Heart right ventricle (tissue), 16 donors: ENCODE measurements around the gene ZNF845. TPM values are rescaled to one million over a fixed set of nuclear protein-coding genes. Genes with fewer than 3 reads are reported as not detected.
"Not testable (repeated sequence)": the region's sequence is repeated elsewhere in the genome, so short reads cannot be mapped to it uniquely, and the experiment has no call there.

ENCODE experiments used
- ATAC-seq, 8 donors: fragments of 200-7000 bp; cut with Tn5 transposase; one replicate each; pipeline ENCODE4 v1.9.1; 2020; ENCODE audit warnings: mild to moderate bottlenecking in 8 of 8, moderate library complexity in 8 of 8, moderate number of reproducible peaks in 1 of 8
- DNase-seq, 2 donors: peaks; one replicate each; pipeline ENCODE4 v3.0.0-alpha.2; 2020
- H3K27ac ChIP-seq, 10 donors: fragments of 200-600 bp; sonication (generic) in 2 of 10; one replicate each; pipeline versions ENCODE4 v1.5.0 to v1.8.0; 2020 to 2022; ENCODE audit warnings: mild to moderate bottlenecking in 3 of 10
- H3K27me3 ChIP-seq, 7 donors: fragments of 200-600 bp; one replicate each; pipeline ENCODE4 v1.8.0; 2021 to 2022; ENCODE audit warnings: mild to moderate bottlenecking in 2 of 7
- H3K36me3 ChIP-seq, 9 donors: fragments of 200-600 bp; sonication (generic) in 1 of 9; one replicate each; pipeline versions ENCODE4 v1.5.0 to v1.8.0; 2020 to 2022; ENCODE audit warnings: mild to moderate bottlenecking in 2 of 9
- H3K4me1 ChIP-seq, 9 donors: fragments of 200-600 bp; sonication (generic) in 1 of 9; one replicate each; pipeline versions ENCODE4 v1.5.0 to v1.8.0; 2020 to 2022; ENCODE audit warnings: mild to moderate bottlenecking in 4 of 9
- H3K4me3 ChIP-seq, 10 donors: fragments of 200-600 bp; sonication (generic) in 2 of 10; one replicate each; pipeline versions ENCODE4 v1.5.0 to v1.8.0; 2020 to 2022; ENCODE audit warnings: mild to moderate bottlenecking in 7 of 10, moderate library complexity in 2 of 10
- H3K9me3 ChIP-seq, 11 donors: fragments of 200-600 bp in 10 of 11; sonication (generic) in 2 of 11; one replicate each; pipeline versions ENCODE4 v1.5.0 to v1.8.0; 2013 to 2022; ENCODE audit warnings: mild to moderate bottlenecking in 2 of 11, control low read depth in 1 of 11, moderate library complexity in 1 of 11
- WGBS, 2 donors: extraction: QIAGEN DNeasy Blood & Tissue Kit; methylation state at CpG; one replicate each; pipeline ENCODE4 v1.1.7; 2013; ENCODE audit warnings: inconsistent platforms in 1 of 2; 5-methylcytosine and 5-hydroxymethylcytosine counted together
- intact Hi-C, 10 donors: fragments of 100-400 bp; cut with DNase I; formaldehyde crosslinking; loops; one replicate each; pipeline versions ENCODE4 v1.11.1 to v1.14.2; 2022
- polyA plus RNA-seq, 2 donors: library from polyadenylated mRNA; stranded (reverse); fragments of 200-250 nt; gene quantifications; one replicate each; pipeline ENCODE4 v1.2.3, GENCODE V29; 2013
- total RNA-seq, 10 donors: library from RNA; stranded (reverse); fragmentation: NEBNext Ultra II Directional in 3 of 10; extraction: Animal tissue kit (Norgen Biotek cat#: 25700) in 3 of 10; gene quantifications; one replicate each; pipeline versions ENCODE4 v1.2.1 to v1.2.4, GENCODE V29; 2021 to 2023
- TF ChIP-seq, protein P1 (sequence below), 9 donors: fragments of 200-600 bp; sonication (generic) in 2 of 9; IDR thresholded peaks; one replicate each; pipeline versions ENCODE4 v1.5.0 to v1.8.0; 2021 to 2022; ENCODE audit warnings: antibody characterized with exemption in 9 of 9, mild to moderate bottlenecking in 5 of 9, moderate library complexity in 1 of 9
- donor health status: Arrhythmogenic right ventricular cardiomyopathy.
- donor health status: ischemic (EF 13 %, LVEDD 7.1; RV severe dilation, severe dysfunction).
- donor health status: healthy with polysubstance abuse.
- donor health status: DM: no; HTN: yes; CAD: no.
- donor health status: DM: no; HTN: no; CAD: no.
- donor health status: ischemic (EF 25% LVEDD 6.9; RV normal size, moderate dysfunction).
- donor health status: ischemic (EF 25% LVEDD 5.7; RV mildly dilated, moderate dysfunction).
- donor health status: healthy.
- donor health status: DM: yes; HTN: yes; CAD: no.
- donor health status: Ischemic cardiomyopathy.
- donor health status: ischemic (EF 35%, LVEDD 5.7; RV mildly dilated, moderate dysfunction).
- donor health status: nonischemic (EF 11% LVEDD 7.7; RV severe dilation, severe dysfunction).
- donor health status: DM: yes; HTN: yes; CAD: no.
- donor health status: PGD.
- donor health status: ischemic (EF 29% LVEDD 5.4; RV normal size, mild dysfunction).
- donor health status: nonischemic (EF 23%, LVEDD 6.1; RV moderate dilation, normal function).

Gene ZNF845
- total and polyA plus RNA-seq, 12 donors, result 1.3 to 4.9 (median 3.6) TPM

DNA sequence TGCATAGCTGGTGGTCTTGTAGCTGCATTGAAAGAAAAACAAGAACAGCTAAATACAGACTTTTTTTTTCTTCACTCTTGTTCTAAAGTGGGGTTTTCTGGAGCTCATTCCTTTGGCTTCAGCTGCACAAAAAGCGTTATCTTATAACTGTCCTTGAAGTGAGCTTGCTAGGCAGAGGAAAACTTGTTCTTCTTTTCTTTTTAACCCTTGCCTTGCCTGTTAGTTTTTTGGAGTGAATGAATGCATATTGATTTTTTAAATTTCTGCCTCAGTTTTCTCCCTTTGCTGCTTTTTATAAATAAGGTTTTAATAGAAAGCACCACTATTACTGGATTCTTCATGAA is 62.9 kb downstream of the ZNF845 start:
- H3K27me3 ChIP-seq, result no peaks in the 10 kb centered on the region
- intact Hi-C loops, result loop anchor here in 3 of 10 donors (10.0 kb wide), 1 partner anchor 202 kb away; the partner anchor contains the start of gene ZNF665 (in 3 of the 3)
- TF ChIP-seq, protein P1, sequence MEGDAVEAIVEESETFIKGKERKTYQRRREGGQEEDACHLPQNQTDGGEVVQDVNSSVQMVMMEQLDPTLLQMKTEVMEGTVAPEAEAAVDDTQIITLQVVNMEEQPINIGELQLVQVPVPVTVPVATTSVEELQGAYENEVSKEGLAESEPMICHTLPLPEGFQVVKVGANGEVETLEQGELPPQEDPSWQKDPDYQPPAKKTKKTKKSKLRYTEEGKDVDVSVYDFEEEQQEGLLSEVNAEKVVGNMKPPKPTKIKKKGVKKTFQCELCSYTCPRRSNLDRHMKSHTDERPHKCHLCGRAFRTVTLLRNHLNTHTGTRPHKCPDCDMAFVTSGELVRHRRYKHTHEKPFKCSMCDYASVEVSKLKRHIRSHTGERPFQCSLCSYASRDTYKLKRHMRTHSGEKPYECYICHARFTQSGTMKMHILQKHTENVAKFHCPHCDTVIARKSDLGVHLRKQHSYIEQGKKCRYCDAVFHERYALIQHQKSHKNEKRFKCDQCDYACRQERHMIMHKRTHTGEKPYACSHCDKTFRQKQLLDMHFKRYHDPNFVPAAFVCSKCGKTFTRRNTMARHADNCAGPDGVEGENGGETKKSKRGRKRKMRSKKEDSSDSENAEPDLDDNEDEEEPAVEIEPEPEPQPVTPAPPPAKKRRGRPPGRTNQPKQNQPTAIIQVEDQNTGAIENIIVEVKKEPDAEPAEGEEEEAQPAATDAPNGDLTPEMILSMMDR (IDR thresholded peaks at IDR 0.05), result no peak
- peaks cover 0 to 25% (median 22%) of the 10 kb centered on the region in 9 donors for H3K4me1 ChIP-seq
- ATAC-seq, result no peak
- H3K36me3 ChIP-seq, result peaks cover 0 to 37% (median 17%) of the 10 kb centered on the region in 9 donors
- WGBS, 2 donors, result 5% methylated on average over 1 of the region's 1 CpG
- no peak overlapping the region for H3K27ac ChIP-seq
- peaks cover 0 to 9% (median 0%) of the 10 kb centered on the region in 11 donors for H3K9me3 ChIP-seq
- DNase-seq, result no peak
- H3K4me3 ChIP-seq, result peak overlapping the region in 5 of 10 donors; percentile 8 to 94 (median 81)

DNA sequence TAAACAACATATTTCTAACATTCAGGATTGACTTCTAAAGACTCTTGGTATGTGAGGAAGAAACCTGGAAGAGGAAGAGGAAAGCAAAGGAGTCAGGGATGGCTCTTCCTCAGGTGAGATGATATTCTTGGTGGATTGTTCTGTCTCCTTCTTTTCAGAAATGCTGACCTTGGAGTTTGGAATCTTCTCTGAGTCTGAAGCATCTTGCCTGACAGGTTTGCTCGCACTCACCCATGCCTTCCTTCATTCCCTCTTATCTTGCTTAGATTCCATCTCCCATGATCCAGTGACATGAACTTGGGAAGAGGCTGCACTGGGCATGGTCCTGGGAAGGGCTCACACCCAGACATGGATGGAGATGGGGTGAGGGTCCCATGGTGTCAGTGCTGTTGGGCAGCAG is 64.4 kb downstream of the ZNF845 start:
- intact Hi-C loops, result loop anchor here in 3 of 10 donors (10.0 kb wide), 1 partner anchor 203 kb away; the partner anchor contains the start of gene ZNF665 (in 3 of the 3)
- Histone ChIP-seq H3K9me3 (peaks cover 0 to 22% (median 0%) of the 10 kb centered on the region in 11 donors), H3K4me1 (peaks cover 0 to 25% (median 22%) of the 10 kb centered on the region in 9 donors), H3K36me3 (peaks cover 0 to 51% (median 28%) of the 10 kb centered on the region in 9 donors)
- not testable (repeated sequence) for H3K4me3 ChIP-seq, H3K27ac ChIP-seq, DNase-seq, ATAC-seq, H3K27me3 ChIP-seq
- 75 to 89% methylated on average over 1 of the region's 1 CpG for WGBS, 2 donors

Other genes with a start within 250 kb of the ZNF845 start
- 10 to 100 TPM in 9 of 10 donors, 1 to 10 TPM in 1; 9.8 to 22.9 (median 18.5) TPM for gene ZNF160, start 230.3 kb upstream of the ZNF845 start, total RNA-seq
- 10 to 100 TPM in 1 of 2 donors, 1 to 10 TPM in 1; 9.1 to 25.9 TPM for gene ZNF160, start 230.3 kb upstream of the ZNF845 start, polyA plus RNA-seq
- gene ZNF415, start 200.8 kb upstream of the ZNF845 start, total RNA-seq, result 10 to 100 TPM; 18.7 to 32.5 (median 22.8) TPM
- gene ZNF415, start 200.8 kb upstream of the ZNF845 start, polyA plus RNA-seq, result 10 to 100 TPM in 1 of 2 donors, 1 to 10 TPM in 1; 9.5 to 19.8 TPM
- 10 to 100 TPM in 2 of 10 donors, 1 to 10 TPM in 8; 5.4 to 11.3 (median 7.2) TPM for gene ZNF347, start 174.7 kb upstream of the ZNF845 start, total RNA-seq
- gene ZNF347, start 174.7 kb upstream of the ZNF845 start, polyA plus RNA-seq, result 1 to 10 TPM; 2.0 to 3.2 TPM
- 1 to 10 TPM in 7 of 10 donors, under 1 TPM in 3; 0.75 to 3.3 (median 1.2) TPM for gene ZNF665, start 140.4 kb upstream of the ZNF845 start, total RNA-seq
- gene ZNF665, start 140.4 kb upstream of the ZNF845 start, polyA plus RNA-seq, result 1 to 10 TPM; 1.5 to 1.6 TPM
- 10 to 100 TPM; 16.9 to 28.0 (median 22.5) TPM for gene ZNF677, start 78.9 kb upstream of the ZNF845 start, total RNA-seq
- 10 to 100 TPM in 1 of 2 donors, 1 to 10 TPM in 1; 7.9 to 14.3 TPM for gene ZNF677, start 78.9 kb upstream of the ZNF845 start, polyA plus RNA-seq
- not detected for gene VN1R2, start 75.5 kb upstream of the ZNF845 start, total RNA-seq
- gene VN1R2, start 75.5 kb upstream of the ZNF845 start, polyA plus RNA-seq, result not detected
- not detected for gene VN1R4, start 66.0 kb upstream of the ZNF845 start, total RNA-seq
- not detected for gene VN1R4, start 66.0 kb upstream of the ZNF845 start, polyA plus RNA-seq
- 1 to 10 TPM; 2.1 to 4.8 (median 3.7) TPM for gene ZNF525, start 32.0 kb downstream of the ZNF845 start, total RNA-seq
- 1 to 10 TPM; 2.1 to 3.3 TPM for gene ZNF525, start 32.0 kb downstream of the ZNF845 start, polyA plus RNA-seq
- 1 to 10 TPM; 2.6 to 5.4 (median 4.1) TPM for gene ZNF765, start 61.4 kb downstream of the ZNF845 start, total RNA-seq
- gene ZNF765, start 61.4 kb downstream of the ZNF845 start, polyA plus RNA-seq, result 1 to 10 TPM; 2.4 to 3.4 TPM
- 1 to 10 TPM; 2.4 to 4.2 (median 3.4) TPM for gene ZNF761, start 98.2 kb downstream of the ZNF845 start, total RNA-seq
- 1 to 10 TPM; 2.8 to 6.9 TPM for gene ZNF761, start 98.2 kb downstream of the ZNF845 start, polyA plus RNA-seq
- gene ZNF813, start 134.0 kb downstream of the ZNF845 start, total RNA-seq, result 1 to 10 TPM in 6 of 10 donors, under 1 TPM in 4; 0.68 to 1.8 (median 1.4) TPM
- under 1 TPM; 0.61 to 0.88 TPM for gene ZNF813, start 134.0 kb downstream of the ZNF845 start, polyA plus RNA-seq
- 10 to 100 TPM; 10.4 to 21.9 (median 14.4) TPM for gene ZNF331, start 204.4 kb downstream of the ZNF845 start, total RNA-seq
- 10 to 100 TPM in 1 of 2 donors, 1 to 10 TPM in 1; 5.1 to 19.9 TPM for gene ZNF331, start 204.4 kb downstream of the ZNF845 start, polyA plus RNA-seq